Measurements from ENCODE around the gene ZMYM3.

The ZMYM3 gene

GRCh38 chrX:71253253-71254091, 468 bp downstream of the ZMYM3 start:
- peak; percentile 18 to 21 for DNase-seq (ENCODE audit: low read depth in 2 of 2)

- DNase-seq (ENCODE audit: low read depth in 2 of 2) = no peak
Measured at GRCh38 chrX:71252221-71252620, 1.7 kb downstream of the ZMYM3 start.

- peak in 1 of 2 donors; percentile 7 for DNase-seq (ENCODE audit: low read depth in 2 of 2)
Measured at GRCh38 chrX:71251466-71251973, 2.4 kb downstream of the ZMYM3 start.

GRCh38 chrX:71250841-71251240, 3.1 kb downstream of the ZMYM3 start:
- no peak for DNase-seq (ENCODE audit: low read depth in 2 of 2)

- DNase-seq (ENCODE audit: low read depth in 2 of 2) = no peak
Measured at GRCh38 chrX:71245159-71245558, 8.8 kb downstream of the ZMYM3 start.

- no peak for DNase-seq (ENCODE audit: low read depth in 2 of 2)
Measured at GRCh38 chrX:71244359-71245128, 9.4 kb downstream of the ZMYM3 start.

- DNase-seq (ENCODE audit: low read depth in 2 of 2) = no peak
Measured at GRCh38 chrX:71241301-71241700, 12.6 kb downstream of the ZMYM3 start.

GRCh38 chrX:71239781-71240180, 14.2 kb downstream of the ZMYM3 start:
- DNase-seq (ENCODE audit: low read depth in 2 of 2) = no peak

GRCh38 chrX:71236836-71237235, 17.1 kb downstream of the ZMYM3 start:
- no peak for DNase-seq (ENCODE audit: low read depth in 2 of 2)

GRCh38 chrX:71235482-71235881, 18.5 kb downstream of the ZMYM3 start:
- no peak for DNase-seq (ENCODE audit: low read depth in 2 of 2)

- DNase-seq (ENCODE audit: low read depth in 2 of 2) = no peak
Measured at GRCh38 chrX:71228063-71228642, 25.8 kb downstream of the ZMYM3 start.

- no peak for DNase-seq (ENCODE audit: low read depth in 2 of 2)
Measured at GRCh38 chrX:71227370-71228062, 26.4 kb downstream of the ZMYM3 start.

- no peak for DNase-seq (ENCODE audit: low read depth in 2 of 2)
Measured at GRCh38 chrX:71225676-71226075, 28.3 kb downstream of the ZMYM3 start.

GRCh38 chrX:71225009-71225408, 28.9 kb downstream of the ZMYM3 start:
- DNase-seq (ENCODE audit: low read depth in 2 of 2) = no peak

GRCh38 chrX:71224098-71224708, 29.7 kb downstream of the ZMYM3 start:
- DNase-seq (ENCODE audit: low read depth in 2 of 2) = no peak

GRCh38 chrX:71222929-71223328, 31.0 kb downstream of the ZMYM3 start, which contains the start of gene GJB1:
TSS of gene GJB1 (plus strand) at chrX:71223224. CDS start at chrX:71223708, 484 bp downstream.
- DNase-seq (ENCODE audit: low read depth in 2 of 2) = no peak

- no peak for DNase-seq (ENCODE audit: low read depth in 2 of 2)
Measured at GRCh38 chrX:71221145-71221544, 32.8 kb downstream of the ZMYM3 start.

- no peak for DNase-seq (ENCODE audit: low read depth in 2 of 2)
Measured at GRCh38 chrX:71217298-71217697, 36.6 kb downstream of the ZMYM3 start.

- no peak for DNase-seq (ENCODE audit: low read depth in 2 of 2)
Measured at GRCh38 chrX:71216485-71216884, 37.5 kb downstream of the ZMYM3 start.

GRCh38 chrX:71215338-71215912, 38.5 kb downstream of the ZMYM3 start:
- DNase-seq (ENCODE audit: low read depth in 2 of 2) = no peak

All from stimulated activated CD8-positive, alpha-beta memory T cell treated with anti-CD3 and anti-CD28 coated beads, Interleukin-2, amount 100 ng/mL, for 48 hours (primary cell).